ENCODE data around the gene SLC9A3.

- no peak for TF ChIP-seq CTCF (IDR thresholded peaks at IDR 0.05)
- no peak for TF ChIP-seq POLR2A (IDR thresholded peaks at IDR 0.05)
These were observed 88.1 kb downstream of the SLC9A3 start for GRCh38 chr5:435961-436640.

Measured in uterus (tissue), 2 donors.